Lung microvascular endothelial cell (primary cell): ENCODE measurements around the gene ITGA6. TPM values are rescaled to one million over a fixed set of nuclear protein-coding genes. Genes with fewer than 3 reads are reported as not detected.

Experiments used
- DNase-seq, 2 donors: peaks; one replicate each; pipeline versions ENCODE4 v3.0.0 to v3.0.0-alpha.2; 2010; ENCODE audit warnings: low read depth in 2 of 2
- total RNA-seq: library from RNA; depleted of rRNA; stranded (reverse); fragments of >200 nt; gene quantifications from 2 replicates; pipeline ENCODE4 v1.2.1, GENCODE V29; 2014

The ITGA6 gene
- total RNA-seq, 1 donor from 2014 or later, result 91.1 TPM

GRCh38 chr2:172415865-172416183 lies 11.6 kb upstream of the ITGA6 start:
- DNase-seq, result no peak

GRCh38 chr2:172416447-172417058 lies 10.8 kb upstream of the ITGA6 start:
- DNase-seq, result no peak

GRCh38 chr2:172420216-172420615 lies 7.2 kb upstream of the ITGA6 start:
- no peak for DNase-seq

- no peak for DNase-seq
Observed at GRCh38 chr2:172423160-172423559, 4.2 kb upstream of the ITGA6 start.

- no peak for DNase-seq
Observed at GRCh38 chr2:172425336-172425735, 2.0 kb upstream of the ITGA6 start.

GRCh38 chr2:172426635-172427255 lies 641 bp upstream of the ITGA6 start:
- DNase-seq, result no peak

- peak; percentile 42 to 68 for DNase-seq
Observed at GRCh38 chr2:172427990-172428831, 825 bp downstream of the ITGA6 start.

GRCh38 chr2:172428832-172429210 lies 1.4 kb downstream of the ITGA6 start:
- DNase-seq, result no peak

- DNase-seq, result peak; percentile 14 to 60
Observed at GRCh38 chr2:172429301-172429968, 2.0 kb downstream of the ITGA6 start.

- no peak for DNase-seq
Observed at GRCh38 chr2:172430027-172430426, 2.6 kb downstream of the ITGA6 start.

- no peak for DNase-seq
Observed at GRCh38 chr2:172430678-172431077, 3.3 kb downstream of the ITGA6 start.

GRCh38 chr2:172431463-172431862 lies 4.1 kb downstream of the ITGA6 start:
- peak in 1 of 2 donors; percentile 56 for DNase-seq

GRCh38 chr2:172431993-172432392 lies 4.6 kb downstream of the ITGA6 start:
- no peak for DNase-seq

GRCh38 chr2:172433144-172433543 lies 5.8 kb downstream of the ITGA6 start:
- no peak for DNase-seq

GRCh38 chr2:172434821-172435605 lies 7.6 kb downstream of the ITGA6 start:
- DNase-seq, result peak in 1 of 2 donors; percentile 20

- no peak for DNase-seq
Observed at GRCh38 chr2:172435606-172435911, 8.2 kb downstream of the ITGA6 start.

GRCh38 chr2:172436889-172437288 lies 9.5 kb downstream of the ITGA6 start:
- no peak for DNase-seq

- DNase-seq, result peak in 1 of 2 donors; percentile 25
Observed at GRCh38 chr2:172437419-172438341, 10.3 kb downstream of the ITGA6 start.

- peak in 1 of 2 donors; percentile 73 for DNase-seq
Observed at GRCh38 chr2:172438741-172439508, 11.5 kb downstream of the ITGA6 start.

- no peak for DNase-seq
Observed at GRCh38 chr2:172439509-172439860, 12.1 kb downstream of the ITGA6 start.
